NCI-H1105 (cell line): ENCODE results near the gene ADK.
"Not testable (repeated sequence)": the region's sequence is repeated elsewhere in the genome, so short reads cannot be mapped to it uniquely, and the experiment has no call there.

Experiments
- DNase-seq: peaks from one replicate; lab custom pipeline; 2025; lab: John Stamatoyannopoulos, UW

ADK gene

GRCh38 chr10:74425456-74426001, 274.5 kb downstream of the ADK start:
- no peak for DNase-seq

GRCh38 chr10:74431816-74432215, 280.8 kb downstream of the ADK start:
- DNase-seq: no peak

GRCh38 chr10:74432841-74433594, 282.0 kb downstream of the ADK start:
- DNase-seq: peak; percentile 52

GRCh38 chr10:74433595-74433956, 282.6 kb downstream of the ADK start:
- no peak for DNase-seq

- DNase-seq: no peak
Measured at GRCh38 chr10:74433993-74434392, 283.0 kb downstream of the ADK start.

- DNase-seq: no peak
Measured at GRCh38 chr10:74434547-74434946, 283.5 kb downstream of the ADK start.

DNA sequence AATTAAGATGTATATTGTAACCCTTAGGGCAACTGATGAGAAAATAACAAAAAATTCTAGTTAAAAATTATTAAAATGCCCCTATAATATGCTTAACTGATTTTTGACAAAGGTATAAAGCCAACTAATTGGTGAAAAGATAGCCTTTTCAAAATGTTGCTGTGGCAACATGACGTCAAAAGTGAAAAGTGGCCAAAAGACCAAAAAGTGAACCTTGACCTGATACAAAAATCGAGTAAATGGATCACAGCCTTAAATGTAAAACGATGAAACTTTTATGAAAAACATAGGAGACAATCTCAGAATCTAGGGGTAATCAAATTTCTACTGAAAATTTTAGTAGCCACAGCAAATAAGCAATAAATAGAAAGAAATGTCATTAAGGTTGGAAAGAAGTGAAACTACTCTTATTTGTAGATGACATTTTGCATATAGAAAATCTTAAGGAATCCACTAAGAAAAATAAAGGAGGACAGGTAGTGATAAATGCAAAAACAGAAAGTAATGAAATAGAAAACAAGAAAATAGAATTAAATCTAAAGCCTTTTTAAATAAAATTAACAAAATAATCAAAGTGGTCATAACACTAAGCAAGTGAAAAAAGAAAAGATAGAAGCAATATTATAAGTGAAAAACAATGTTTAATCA, 285.6 kb downstream of the ADK start:
- DNase-seq: no peak

- DNase-seq: no peak
Measured at GRCh38 chr10:74437822-74438221, 286.8 kb downstream of the ADK start.

GRCh38 chr10:74439213-74439612, 288.2 kb downstream of the ADK start:
- no peak for DNase-seq

GRCh38 chr10:74445493-74445892, 294.5 kb downstream of the ADK start:
- no peak for DNase-seq

DNA sequence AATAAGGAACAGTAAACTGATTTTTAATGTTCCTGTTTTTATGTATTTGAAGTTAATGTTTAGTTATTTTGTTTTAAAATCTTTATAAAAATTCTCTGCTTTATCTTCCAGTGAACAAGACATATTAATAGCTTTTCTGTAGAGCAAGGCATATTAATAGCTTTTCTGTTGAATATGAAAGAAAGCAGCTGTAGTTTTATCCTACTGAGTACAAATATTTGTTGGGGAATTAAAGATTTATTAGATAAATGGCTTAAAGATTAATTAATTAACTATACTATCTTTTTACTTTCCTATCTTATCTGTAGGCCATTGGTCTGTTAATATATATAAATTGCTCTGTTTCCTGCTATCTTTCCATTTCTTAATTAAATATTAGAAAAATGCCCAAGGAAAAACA, 299.6 kb downstream of the ADK start:
- no peak for DNase-seq

- DNase-seq: no peak
Measured at GRCh38 chr10:74451127-74451829, 300.3 kb downstream of the ADK start.

- peak; percentile 36 for DNase-seq
Measured at GRCh38 chr10:74453169-74453568, 302.1 kb downstream of the ADK start.

- not testable (repeated sequence) for DNase-seq
Measured at GRCh38 chr10:74457478-74457877, 306.5 kb downstream of the ADK start.

DNA sequence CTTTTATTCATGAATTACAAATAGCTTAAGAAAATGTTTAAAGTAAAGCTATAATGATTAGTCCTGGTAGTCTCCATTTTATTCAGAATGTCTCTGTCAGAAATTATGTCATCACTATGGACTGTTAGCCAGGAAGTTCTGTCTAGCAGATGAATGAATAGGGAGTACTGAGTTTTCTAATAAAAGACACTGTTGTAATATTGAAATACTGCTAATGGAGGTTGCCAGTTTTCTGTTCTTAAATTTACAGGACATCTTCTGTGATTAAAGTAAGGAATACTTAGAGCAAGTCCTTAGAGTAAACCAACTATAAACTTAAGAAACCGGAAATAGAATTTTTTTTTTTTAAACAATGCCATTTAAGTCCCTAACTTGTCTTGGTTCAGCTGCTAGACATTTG, 309.8 kb downstream of the ADK start:
- no peak for DNase-seq

- DNase-seq: no peak
Measured at GRCh38 chr10:74474022-74474713, 323.1 kb downstream of the ADK start.

DNA sequence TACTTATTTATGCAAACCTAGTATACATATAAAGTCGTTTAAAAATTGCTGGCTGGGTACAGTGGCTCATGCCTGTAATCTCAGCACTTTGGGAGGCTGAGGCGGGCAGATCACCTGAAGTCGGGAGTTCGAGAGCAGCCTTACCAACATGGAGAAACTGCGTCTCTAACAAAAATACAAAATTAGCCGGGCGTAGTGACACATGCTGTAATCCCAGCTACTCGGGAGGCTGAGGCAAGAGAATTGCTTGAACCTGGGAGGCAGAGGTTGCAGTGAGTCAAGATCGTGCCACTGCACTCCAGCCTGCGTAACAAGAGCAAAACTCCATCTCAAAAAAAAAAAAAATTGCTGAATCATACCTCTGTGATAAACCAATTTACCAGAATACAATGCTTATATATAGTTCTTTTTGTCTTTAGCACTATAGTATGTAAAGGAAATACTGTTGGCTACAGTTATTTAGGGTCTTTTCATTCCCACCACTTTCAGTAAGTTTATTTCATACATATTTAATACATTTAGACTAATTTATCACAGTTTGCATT, 325.2 kb downstream of the ADK start:
- DNase-seq: not testable (repeated sequence)

DNA sequence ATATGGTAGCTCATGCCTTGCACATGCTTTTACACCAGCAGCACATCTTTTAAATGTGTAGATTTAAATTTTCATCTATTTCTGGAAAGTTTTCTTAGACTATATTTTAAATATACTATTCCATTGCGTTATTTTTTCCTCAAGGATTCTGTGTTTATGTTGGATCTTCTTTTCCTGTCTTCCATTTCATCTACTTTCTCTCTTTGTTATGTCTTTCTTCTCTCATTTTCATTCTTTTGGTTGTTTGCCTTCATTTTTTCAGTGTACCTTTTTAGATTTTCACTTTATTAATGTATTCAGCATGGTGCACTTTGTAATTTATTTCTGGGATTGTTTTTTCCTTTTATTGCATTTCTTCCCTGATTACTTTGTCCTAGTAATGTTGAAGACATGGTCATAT, 329.8 kb downstream of the ADK start:
- DNase-seq: no peak

DNA sequence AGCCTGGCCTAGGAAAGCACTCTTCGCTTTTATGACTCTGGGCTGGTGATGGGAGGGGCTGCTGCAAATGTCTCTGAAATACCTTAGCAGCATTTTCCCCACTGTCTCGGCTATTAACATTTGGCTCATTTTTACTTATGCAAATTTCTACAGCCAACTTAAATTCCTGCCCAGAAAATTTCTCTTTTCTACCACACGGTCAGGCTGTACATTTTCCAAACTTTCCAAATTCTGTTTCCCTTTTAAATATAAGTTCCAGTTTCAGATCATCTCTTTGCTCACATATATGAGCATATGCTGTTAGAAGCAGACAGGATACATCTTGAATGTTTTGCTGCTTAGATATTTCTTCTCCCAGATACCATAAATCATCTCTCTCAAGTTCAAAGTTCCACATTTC, 332.3 kb downstream of the ADK start:
- DNase-seq: no peak

GRCh38 chr10:74485283-74485682, 334.3 kb downstream of the ADK start:
- DNase-seq: no peak

- DNase-seq: no peak
Measured at GRCh38 chr10:74486659-74487058, 335.6 kb downstream of the ADK start.

- DNase-seq: no peak
Measured at GRCh38 chr10:74488907-74489306, 337.9 kb downstream of the ADK start.
